ENCODE data around the gene GFOD1. TPM values are rescaled to one million over a fixed set of nuclear protein-coding genes. Genes with fewer than 3 reads are reported as not detected.

GFOD1 gene
- total and polyA plus RNA-seq, 10 of the 15 experiments (the other 5 are each of a cell fraction or from before 2014, with no cell fraction given): 6.5 to 41.4 (median 16.0) TPM

DNA sequence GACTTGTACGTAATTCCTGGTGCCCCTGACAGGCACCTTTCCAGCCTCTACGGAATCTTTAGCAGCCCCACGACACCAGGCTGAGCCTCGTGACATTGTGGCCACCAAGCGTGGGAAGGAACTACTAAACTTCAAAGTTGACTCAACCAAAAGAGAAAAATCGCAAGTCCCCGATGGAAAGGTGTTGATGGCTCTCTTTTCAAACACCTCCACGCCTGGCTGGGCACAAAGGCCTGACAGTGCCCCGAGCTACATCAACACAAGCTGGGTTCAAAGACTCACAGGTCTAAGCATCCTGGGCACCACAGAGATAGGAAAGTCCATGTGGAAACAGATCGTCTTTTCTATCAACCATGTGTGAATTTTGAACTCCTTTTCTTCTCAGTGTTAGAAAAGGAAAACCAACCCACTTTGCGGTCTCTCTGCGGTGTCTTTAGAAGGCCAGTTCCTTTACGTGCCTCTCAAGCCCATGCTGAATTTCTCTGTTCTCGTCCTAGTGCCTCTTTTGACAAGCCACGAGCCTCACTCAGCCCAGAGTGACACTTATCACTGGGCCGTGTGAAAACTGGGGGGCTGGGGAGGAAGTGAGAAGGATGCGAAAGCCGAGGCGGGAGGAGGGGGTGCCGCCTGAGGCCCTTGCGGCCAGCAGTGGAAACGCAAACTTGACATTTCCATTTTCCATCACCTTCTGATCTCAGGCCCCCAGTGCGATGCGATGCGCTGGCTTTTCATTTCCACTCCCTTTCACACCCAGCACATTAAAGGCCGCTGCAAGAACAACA is 59.4 kb downstream of the GFOD1 start (continued):
- TF ChIP-seq STAT3 (IDR thresholded peaks at IDR 0.05; ENCODE audit: low read depth, low read length) (0 out of 2 replicates have a peak, but pooled peaks have one; percentile 77), ZSCAN29 (IDR thresholded peaks at IDR 0.05) (no peak), CBX5 (IDR thresholded peaks at IDR 0.05; ENCODE audit: low read depth) (peak; percentile 41), ZNF274 (IDR thresholded peaks at IDR 0.05; ENCODE audit: insufficient read depth, insufficient read length) (no peak), CBFB (IDR thresholded peaks at IDR 0.05; ENCODE audit: low read depth) (peak; percentile 88; the same call in 1 of the 2 replicates), JUND (IDR thresholded peaks at IDR 0.05; ENCODE audit: low read depth, low read length) (peak; percentile 31; the same call in 1 of the 2 replicates), HCFC1 (IDR thresholded peaks at IDR 0.05; ENCODE audit: low read length) (peak; percentile 30; the same call in 1 of the 2 replicates), EGR1 (IDR thresholded peaks at IDR 0.05; ENCODE audit: borderline replicate concordance in 1 of 2, low read depth in 2 of 2, low read length in 2 of 2) (peak in 1 of 2 experiments; percentile 79; a peak in 2 of 3 replicates), IKZF2 (IDR thresholded peaks at IDR 0.05) (peak; percentile 97 to 98), FOS (IDR thresholded peaks at IDR 0.05; ENCODE audit: borderline replicate concordance, extremely low read depth, insufficient read length) (no peak), IKZF1 (conservative IDR thresholded peaks at IDR 0.05) (peak; percentile 97), ATF2 (IDR thresholded peaks at IDR 0.05; ENCODE audit: low read length) (peak; percentile 95), HDGF (IDR thresholded peaks at IDR 0.05) (no peak), KAT2A (conservative IDR thresholded peaks at IDR 0.05; ENCODE audit: control insufficient read depth, low read depth, low read length) (no peak), ZNF207 (IDR thresholded peaks at IDR 0.05; ENCODE audit: borderline replicate concordance) (no peak; the same call in 1 of the 2 replicates)
- TF ChIP-seq, protein P1, sequence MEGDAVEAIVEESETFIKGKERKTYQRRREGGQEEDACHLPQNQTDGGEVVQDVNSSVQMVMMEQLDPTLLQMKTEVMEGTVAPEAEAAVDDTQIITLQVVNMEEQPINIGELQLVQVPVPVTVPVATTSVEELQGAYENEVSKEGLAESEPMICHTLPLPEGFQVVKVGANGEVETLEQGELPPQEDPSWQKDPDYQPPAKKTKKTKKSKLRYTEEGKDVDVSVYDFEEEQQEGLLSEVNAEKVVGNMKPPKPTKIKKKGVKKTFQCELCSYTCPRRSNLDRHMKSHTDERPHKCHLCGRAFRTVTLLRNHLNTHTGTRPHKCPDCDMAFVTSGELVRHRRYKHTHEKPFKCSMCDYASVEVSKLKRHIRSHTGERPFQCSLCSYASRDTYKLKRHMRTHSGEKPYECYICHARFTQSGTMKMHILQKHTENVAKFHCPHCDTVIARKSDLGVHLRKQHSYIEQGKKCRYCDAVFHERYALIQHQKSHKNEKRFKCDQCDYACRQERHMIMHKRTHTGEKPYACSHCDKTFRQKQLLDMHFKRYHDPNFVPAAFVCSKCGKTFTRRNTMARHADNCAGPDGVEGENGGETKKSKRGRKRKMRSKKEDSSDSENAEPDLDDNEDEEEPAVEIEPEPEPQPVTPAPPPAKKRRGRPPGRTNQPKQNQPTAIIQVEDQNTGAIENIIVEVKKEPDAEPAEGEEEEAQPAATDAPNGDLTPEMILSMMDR (IDR thresholded peaks at IDR 0.05 in 2 of 3, conservative IDR thresholded peaks at IDR 0.05 in 1 of 3; ENCODE audit: control insufficient read depth in 2 of 3, extremely low read depth in 1 of 3, insufficient read depth in 1 of 3, low read depth in 3 of 3, low read length in 3 of 3): peak; percentile 38 to 68 (median 41); a peak in 5 of 6 replicates
- TF ChIP-seq, protein P2, sequence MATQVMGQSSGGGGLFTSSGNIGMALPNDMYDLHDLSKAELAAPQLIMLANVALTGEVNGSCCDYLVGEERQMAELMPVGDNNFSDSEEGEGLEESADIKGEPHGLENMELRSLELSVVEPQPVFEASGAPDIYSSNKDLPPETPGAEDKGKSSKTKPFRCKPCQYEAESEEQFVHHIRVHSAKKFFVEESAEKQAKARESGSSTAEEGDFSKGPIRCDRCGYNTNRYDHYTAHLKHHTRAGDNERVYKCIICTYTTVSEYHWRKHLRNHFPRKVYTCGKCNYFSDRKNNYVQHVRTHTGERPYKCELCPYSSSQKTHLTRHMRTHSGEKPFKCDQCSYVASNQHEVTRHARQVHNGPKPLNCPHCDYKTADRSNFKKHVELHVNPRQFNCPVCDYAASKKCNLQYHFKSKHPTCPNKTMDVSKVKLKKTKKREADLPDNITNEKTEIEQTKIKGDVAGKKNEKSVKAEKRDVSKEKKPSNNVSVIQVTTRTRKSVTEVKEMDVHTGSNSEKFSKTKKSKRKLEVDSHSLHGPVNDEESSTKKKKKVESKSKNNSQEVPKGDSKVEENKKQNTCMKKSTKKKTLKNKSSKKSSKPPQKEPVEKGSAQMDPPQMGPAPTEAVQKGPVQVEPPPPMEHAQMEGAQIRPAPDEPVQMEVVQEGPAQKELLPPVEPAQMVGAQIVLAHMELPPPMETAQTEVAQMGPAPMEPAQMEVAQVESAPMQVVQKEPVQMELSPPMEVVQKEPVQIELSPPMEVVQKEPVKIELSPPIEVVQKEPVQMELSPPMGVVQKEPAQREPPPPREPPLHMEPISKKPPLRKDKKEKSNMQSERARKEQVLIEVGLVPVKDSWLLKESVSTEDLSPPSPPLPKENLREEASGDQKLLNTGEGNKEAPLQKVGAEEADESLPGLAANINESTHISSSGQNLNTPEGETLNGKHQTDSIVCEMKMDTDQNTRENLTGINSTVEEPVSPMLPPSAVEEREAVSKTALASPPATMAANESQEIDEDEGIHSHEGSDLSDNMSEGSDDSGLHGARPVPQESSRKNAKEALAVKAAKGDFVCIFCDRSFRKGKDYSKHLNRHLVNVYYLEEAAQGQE (IDR thresholded peaks at IDR 0.05; ENCODE audit: low read depth, low read length): no peak
- TF ChIP-seq, protein P3, sequence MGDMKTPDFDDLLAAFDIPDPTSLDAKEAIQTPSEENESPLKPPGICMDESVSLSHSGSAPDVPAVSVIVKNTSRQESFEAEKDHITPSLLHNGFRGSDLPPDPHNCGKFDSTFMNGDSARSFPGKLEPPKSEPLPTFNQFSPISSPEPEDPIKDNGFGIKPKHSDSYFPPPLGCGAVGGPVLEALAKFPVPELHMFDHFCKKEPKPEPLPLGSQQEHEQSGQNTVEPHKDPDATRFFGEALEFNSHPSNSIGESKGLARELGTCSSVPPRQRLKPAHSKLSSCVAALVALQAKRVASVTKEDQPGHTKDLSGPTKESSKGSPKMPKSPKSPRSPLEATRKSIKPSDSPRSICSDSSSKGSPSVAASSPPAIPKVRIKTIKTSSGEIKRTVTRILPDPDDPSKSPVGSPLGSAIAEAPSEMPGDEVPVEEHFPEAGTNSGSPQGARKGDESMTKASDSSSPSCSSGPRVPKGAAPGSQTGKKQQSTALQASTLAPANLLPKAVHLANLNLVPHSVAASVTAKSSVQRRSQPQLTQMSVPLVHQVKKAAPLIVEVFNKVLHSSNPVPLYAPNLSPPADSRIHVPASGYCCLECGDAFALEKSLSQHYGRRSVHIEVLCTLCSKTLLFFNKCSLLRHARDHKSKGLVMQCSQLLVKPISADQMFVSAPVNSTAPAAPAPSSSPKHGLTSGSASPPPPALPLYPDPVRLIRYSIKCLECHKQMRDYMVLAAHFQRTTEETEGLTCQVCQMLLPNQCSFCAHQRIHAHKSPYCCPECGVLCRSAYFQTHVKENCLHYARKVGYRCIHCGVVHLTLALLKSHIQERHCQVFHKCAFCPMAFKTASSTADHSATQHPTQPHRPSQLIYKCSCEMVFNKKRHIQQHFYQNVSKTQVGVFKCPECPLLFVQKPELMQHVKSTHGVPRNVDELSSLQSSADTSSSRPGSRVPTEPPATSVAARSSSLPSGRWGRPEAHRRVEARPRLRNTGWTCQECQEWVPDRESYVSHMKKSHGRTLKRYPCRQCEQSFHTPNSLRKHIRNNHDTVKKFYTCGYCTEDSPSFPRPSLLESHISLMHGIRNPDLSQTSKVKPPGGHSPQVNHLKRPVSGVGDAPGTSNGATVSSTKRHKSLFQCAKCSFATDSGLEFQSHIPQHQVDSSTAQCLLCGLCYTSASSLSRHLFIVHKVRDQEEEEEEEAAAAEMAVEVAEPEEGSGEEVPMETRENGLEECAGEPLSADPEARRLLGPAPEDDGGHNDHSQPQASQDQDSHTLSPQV (IDR thresholded peaks at IDR 0.05): no peak

Data from GM12878 (cell line).